Measurements from ENCODE around the gene HEATR5B.

DNA sequence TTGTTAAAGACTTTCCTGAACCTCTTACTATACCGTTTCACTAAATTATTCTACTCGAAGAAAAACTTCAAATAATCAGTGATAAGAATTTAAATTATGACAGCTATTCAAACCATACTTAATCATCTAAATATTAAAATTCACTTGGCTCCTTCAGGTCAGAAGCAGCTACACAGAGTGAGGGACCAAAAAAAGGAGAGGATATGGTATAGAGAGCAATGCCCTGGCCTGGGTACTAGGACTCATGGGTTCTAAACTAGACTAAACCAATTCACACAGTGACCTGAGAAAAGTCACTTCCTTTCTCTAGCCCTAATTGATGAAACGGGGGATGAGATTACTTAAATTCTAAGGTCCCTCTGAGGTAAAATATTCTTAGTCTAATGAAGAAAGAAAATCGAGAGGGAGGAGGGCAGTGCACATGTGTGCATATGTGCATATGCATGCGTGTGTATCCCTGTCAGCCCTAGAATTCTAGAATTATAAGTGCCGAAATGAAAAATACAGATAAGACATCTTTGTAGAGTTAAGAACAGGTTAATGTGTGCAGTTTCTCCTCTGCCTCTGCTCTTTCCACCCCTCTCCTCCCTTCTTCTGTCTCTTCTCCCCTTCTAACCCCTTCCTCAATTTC is 129.1 kb downstream of the HEATR5B start:
- TF ChIP-seq, protein P1, sequence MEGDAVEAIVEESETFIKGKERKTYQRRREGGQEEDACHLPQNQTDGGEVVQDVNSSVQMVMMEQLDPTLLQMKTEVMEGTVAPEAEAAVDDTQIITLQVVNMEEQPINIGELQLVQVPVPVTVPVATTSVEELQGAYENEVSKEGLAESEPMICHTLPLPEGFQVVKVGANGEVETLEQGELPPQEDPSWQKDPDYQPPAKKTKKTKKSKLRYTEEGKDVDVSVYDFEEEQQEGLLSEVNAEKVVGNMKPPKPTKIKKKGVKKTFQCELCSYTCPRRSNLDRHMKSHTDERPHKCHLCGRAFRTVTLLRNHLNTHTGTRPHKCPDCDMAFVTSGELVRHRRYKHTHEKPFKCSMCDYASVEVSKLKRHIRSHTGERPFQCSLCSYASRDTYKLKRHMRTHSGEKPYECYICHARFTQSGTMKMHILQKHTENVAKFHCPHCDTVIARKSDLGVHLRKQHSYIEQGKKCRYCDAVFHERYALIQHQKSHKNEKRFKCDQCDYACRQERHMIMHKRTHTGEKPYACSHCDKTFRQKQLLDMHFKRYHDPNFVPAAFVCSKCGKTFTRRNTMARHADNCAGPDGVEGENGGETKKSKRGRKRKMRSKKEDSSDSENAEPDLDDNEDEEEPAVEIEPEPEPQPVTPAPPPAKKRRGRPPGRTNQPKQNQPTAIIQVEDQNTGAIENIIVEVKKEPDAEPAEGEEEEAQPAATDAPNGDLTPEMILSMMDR (IDR thresholded peaks at IDR 0.05; ENCODE audit: insufficient read depth, low read depth, low read length) = no peak
- no peak for TF ChIP-seq EZH2 (IDR thresholded peaks at IDR 0.05; ENCODE audit: insufficient read depth, low read length)

All from astrocyte (in vitro differentiated cells and primary cell).